IMR-90 (cell line): ENCODE measurements around the gene ISG20L2. TPM values are rescaled to one million over a fixed set of nuclear protein-coding genes. Genes with fewer than 3 reads are reported as not detected.

Source experiments
- ATAC-seq: fragments of 200-7000 bp; cut with Tn5 transposase; 2 replicates; pipeline ENCODE4 v1.9.1; 2020; ENCODE audit warnings: low read depth, mild to moderate bottlenecking, moderate library complexity
- BruUV-seq: library from RNA; stranded (reverse); fragments of 400-500 nt; replicated peaks from 2 replicates; lab custom pipeline; 2021; lab: Mats Ljungman, UMichigan
- CTCF ChIA-PET: fragments of 300-600 bp; formaldehyde crosslinking; extraction: SDS; loops from one replicate; lab custom pipeline; 2021; ENCODE audit warnings: antibody characterized with exemption; lab: Yijun Ruan, JAX
- POLR2A ChIA-PET: fragments of 300-600 bp; sonication (Branson Sonifier 250); formaldehyde crosslinking; loops from one replicate; lab custom pipeline; 2022; ENCODE audit warnings: antibody characterized with exemption; ENCODE audit not compliant: unreplicated experiment; lab: Charles Lee
- DNase-seq: peaks from one replicate; pipeline ENCODE4 v3.0.0; 2013
- H2AFZ ChIP-seq: replicated peaks from 2 replicates; pipeline ENCODE3; 2013; ENCODE audit warnings: low read length, mild to moderate bottlenecking; ENCODE audit not compliant: poor library complexity
- H2AK5ac ChIP-seq: 2 replicates; pipeline ENCODE4 v1.6.1; 2013; ENCODE audit warnings: low read depth, low read length, inconsistent platforms
- H2AK9ac ChIP-seq: replicated peaks from 2 replicates; pipeline ENCODE3; 2013; ENCODE audit warnings: mild to moderate bottlenecking, low read depth, low read length, moderate library complexity; ENCODE audit not compliant: poor library complexity
- H2BK120ac ChIP-seq: 2 replicates; pipeline ENCODE4 v1.6.1; 2013; ENCODE audit warnings: low read depth, low read length, inconsistent platforms
- H2BK15ac ChIP-seq: 3 replicates; pipeline ENCODE4 v1.6.1; 2013; ENCODE audit warnings: low read depth, low read length, inconsistent platforms
- H2BK20ac ChIP-seq: 2 replicates; pipeline ENCODE4 v1.6.1; 2013; ENCODE audit warnings: low read depth, mild to moderate bottlenecking, inconsistent platforms, low read length, moderate library complexity
- H2BK5ac ChIP-seq: 2 replicates; pipeline ENCODE4 v1.6.1; 2013; ENCODE audit warnings: mild to moderate bottlenecking, low read depth, low read length, inconsistent platforms; ENCODE audit not compliant: poor library complexity, severe bottlenecking
- H3K14ac ChIP-seq: replicated peaks from 2 replicates; pipeline ENCODE4 v1.6.1; 2013; ENCODE audit warnings: low read depth, low read length, inconsistent platforms
- H3K18ac ChIP-seq: 2 replicates; pipeline ENCODE4 v1.6.1; 2013; ENCODE audit warnings: low read depth, low read length, control low read depth
- H3K23ac ChIP-seq: 2 replicates; pipeline ENCODE4 v1.6.1; 2013; ENCODE audit warnings: low read depth, low read length, inconsistent platforms
- H3K27ac ChIP-seq: 2 replicates; pipeline ENCODE4 v1.5.1; 2013; ENCODE audit warnings: mild to moderate bottlenecking, control low read depth, low read length; ENCODE audit not compliant: insufficient read depth
- H3K27me3 ChIP-seq: 2 replicates; pipeline ENCODE4 v1.6.1; 2013; ENCODE audit warnings: low read length; ENCODE audit not compliant: control insufficient read depth, insufficient read depth
- H3K36me3 ChIP-seq: 2 replicates; pipeline ENCODE4 v1.6.1; 2013; ENCODE audit warnings: low read length, mixed read lengths; ENCODE audit not compliant: control insufficient read depth, insufficient read depth
- H3K4ac ChIP-seq: 2 replicates; pipeline ENCODE4 v1.6.1; 2013; ENCODE audit warnings: low read depth, low read length, inconsistent platforms
- H3K4me1 ChIP-seq: 2 replicates; pipeline ENCODE4 v1.6.1; 2013; ENCODE audit warnings: low read length, mixed read lengths; ENCODE audit not compliant: control insufficient read depth, insufficient read depth
- H3K4me2 ChIP-seq: 2 replicates; pipeline ENCODE4 v1.6.1; 2013; ENCODE audit warnings: low read depth, mild to moderate bottlenecking, control low read depth, low read length, moderate library complexity
- H3K4me3 ChIP-seq: 2 replicates; pipeline ENCODE4 v1.5.1; 2013; ENCODE audit warnings: low read depth, mild to moderate bottlenecking, control low read depth, low read length, moderate library complexity; ENCODE audit not compliant: insufficient read depth
- H3K56ac ChIP-seq: 2 replicates; pipeline ENCODE4 v1.6.1; 2013; ENCODE audit warnings: low read length, inconsistent platforms; ENCODE audit not compliant: insufficient read depth; ENCODE audit errors: extremely low read depth
- H3K79me1 ChIP-seq, 2 experiments: 2 replicates each; pipeline ENCODE4 v1.6.1; 2013; ENCODE audit warnings: low read length in 2 of 2, inconsistent platforms in 1 of 2, low read depth in 1 of 2
- H3K9ac ChIP-seq: 2 replicates; pipeline ENCODE4 v1.6.1; 2013; ENCODE audit warnings: low read depth, low read length, control low read depth
- H3K9me1 ChIP-seq: 2 replicates; pipeline ENCODE4 v1.6.1; 2013; ENCODE audit warnings: low read length, inconsistent platforms; ENCODE audit not compliant: insufficient read depth
- H3K9me3 ChIP-seq: 2 replicates; pipeline ENCODE4 v1.6.1; 2013; ENCODE audit warnings: low read length; ENCODE audit not compliant: control insufficient read depth, insufficient read depth
- H4K20me1 ChIP-seq: 2 replicates; pipeline ENCODE4 v1.6.1; 2013; ENCODE audit warnings: low read length, inconsistent platforms; ENCODE audit not compliant: insufficient read depth
- H4K5ac ChIP-seq: 2 replicates; pipeline ENCODE4 v1.6.1; 2013; ENCODE audit warnings: mild to moderate bottlenecking, low read depth, low read length, control low read depth
- H4K8ac ChIP-seq, 2 experiments: 2 replicates each; pipeline ENCODE4 v1.6.1; 2013; ENCODE audit warnings: low read depth in 2 of 2, low read length in 2 of 2, control low read depth in 1 of 2, inconsistent platforms in 1 of 2
- H4K91ac ChIP-seq: 2 replicates; pipeline ENCODE4 v1.6.1; 2013; ENCODE audit warnings: low read depth, low read length, inconsistent platforms; ENCODE audit not compliant: insufficient read depth
- CTCF ChIP-seq: conservative IDR thresholded peaks from 2 replicates; pipeline ENCODE4 v1.5.1; 2012; ENCODE audit warnings: mild to moderate bottlenecking, low read depth, low read length, improper control_type of control experiment
- WGBS, 2 experiments: methylation state at CpG; one replicate each; pipeline versions ENCODE4 v1.1.5 to v1.1.7; 2013; ENCODE audit warnings: missing lambda C conversion rate in 2 of 2; ENCODE audit not compliant: insufficient read length in 1 of 2; ENCODE audit errors: extremely low coverage in 2 of 2; 5-methylcytosine and 5-hydroxymethylcytosine counted together
- dilution Hi-C: fragments of 300-500 bp; cut with HindIII; formaldehyde crosslinking; loops from one replicate; pipeline ENCODE4 v1.14.3; 2018; ENCODE audit warnings: low sequenced_read_pairs; ENCODE audit not compliant: unreplicated experiment
- in situ Hi-C: fragments of 300-500 bp; cut with MboI; formaldehyde crosslinking; loops from 3 replicates; pipeline ENCODE4 v1.14.3; 2019; ENCODE audit warnings: low sequenced_read_pairs, inconsistent platforms, mixed read lengths
- intact Hi-C: fragments of 100-400 bp; cut with micrococcal nuclease; formaldehyde crosslinking; loops from 2 replicates; pipeline ENCODE4 v1.10.0; 2022
- polyA plus RNA-seq, 3 experiments: library from polyadenylated mRNA; depleted of rRNA; stranded (reverse); fragments of >200 nt; gene quantifications; 2 replicates each; pipeline ENCODE4 v1.2.3, GENCODE V29; 2012; ENCODE audit warnings: low replicate concordance in 1 of 3
- total RNA-seq: library from RNA; depleted of rRNA; stranded (reverse); fragments of >200 nt; gene quantifications from 2 replicates; pipeline ENCODE4 v1.2.3, GENCODE V29; 2012

The ISG20L2 gene
- total and polyA plus RNA-seq, 2 of the 4 experiments (the other 2 are of a cell fraction) = 17.0 to 27.3 TPM

GRCh38 chr1:156692441-156692924 is 36.1 kb downstream of the ISG20L2 start:
- Histone ChIP-seq H2AK5ac (no peak overlapping the region), H3K9me1 (no peaks in the 10 kb centered on the region), H2BK5ac (no peak overlapping the region), H3K4ac (no peak overlapping the region), H3K56ac (no peak overlapping the region), H2AFZ (no peak overlapping the region), H3K9me3 (no peaks in the 10 kb centered on the region), H4K91ac (no peak overlapping the region), H4K5ac (no peak overlapping the region), H3K27ac (no peak overlapping the region), H2BK20ac (no peak overlapping the region), H3K4me2 (no peak overlapping the region), H4K20me1 (no peaks in the 10 kb centered on the region), H3K14ac (no peak overlapping the region), H3K4me1 (peaks cover 6% of the 10 kb centered on the region; the same call in 1 of the 2 replicates), H3K23ac (no peak overlapping the region), H3K36me3 (no peaks in the 10 kb centered on the region), H2AK9ac (no peak overlapping the region), H3K18ac (no peak overlapping the region), H3K27me3 (peaks cover 6% of the 10 kb centered on the region; the same call in 1 of the 2 replicates), H2BK120ac (no peak overlapping the region), H3K4me3 (no peak overlapping the region), H3K9ac (no peak overlapping the region), H4K8ac (no peak overlapping the region), H3K79me1 (no peaks in the 10 kb centered on the region), H2BK15ac (no peak overlapping the region)
- ATAC-seq (no peak), DNase-seq (no peak)
- dilution Hi-C loops = no loop called here
- TF ChIP-seq CTCF = no peak
- ChIA-PET CTCF (interaction anchor here (0.6 to 5.2 kb wide), 3 partner anchors 13 to 168 kb away, joined by 3 to 104 read pairs (median 54); partner anchors contain the start of genes CRABP2, ISG20L2, METTL25B and NTRK1), POLR2A (no interaction called here)
- in situ Hi-C loops = loop anchor here (10.0 kb wide), 1 partner anchor 192 kb away; no protein-coding TSS in a partner anchor
- whole genome bisulfite sequencing, 2 experiments = 45% methylated on average over 7 of the region's 13 CpGs; no CpG with 5 or more reads in 1 of the 2 experiments
- intact Hi-C loops = no loop called here
- no TSS peak for BruUV-seq
